RWPE1 (cell line): ENCODE measurements around the gene SF3A1.

Experiments used
- CTCF ChIA-PET: fragments of 350-600 bp; sonication (Branson Sonifier 250); formaldehyde crosslinking; extraction: SDS; loops from one replicate; lab custom pipeline; 2021; lab: Yijun Ruan, JAX
- POLR2A ChIA-PET: fragments of 400-600 bp; formaldehyde crosslinking; extraction: SDS; loops from one replicate; lab custom pipeline; 2020; ENCODE audit warnings: antibody characterized with exemption; ENCODE audit not compliant: low non-redundant PET; lab: Yijun Ruan, JAX
- DNase-seq: peaks from one replicate; pipeline ENCODE4 v3.0.0; 2012; ENCODE audit warnings: low spot score
- H3K27ac ChIP-seq: fragments of 450-650 bp; 2 replicates; pipeline ENCODE4 v1.5.1; 2017
- TF ChIP-seq, protein P1 (sequence below): fragments of 450-650 bp; conservative IDR thresholded peaks from 2 replicates; pipeline ENCODE4 v1.5.1; 2017; ENCODE audit warnings: low read depth, mild to moderate bottlenecking

The SF3A1 gene

DNA sequence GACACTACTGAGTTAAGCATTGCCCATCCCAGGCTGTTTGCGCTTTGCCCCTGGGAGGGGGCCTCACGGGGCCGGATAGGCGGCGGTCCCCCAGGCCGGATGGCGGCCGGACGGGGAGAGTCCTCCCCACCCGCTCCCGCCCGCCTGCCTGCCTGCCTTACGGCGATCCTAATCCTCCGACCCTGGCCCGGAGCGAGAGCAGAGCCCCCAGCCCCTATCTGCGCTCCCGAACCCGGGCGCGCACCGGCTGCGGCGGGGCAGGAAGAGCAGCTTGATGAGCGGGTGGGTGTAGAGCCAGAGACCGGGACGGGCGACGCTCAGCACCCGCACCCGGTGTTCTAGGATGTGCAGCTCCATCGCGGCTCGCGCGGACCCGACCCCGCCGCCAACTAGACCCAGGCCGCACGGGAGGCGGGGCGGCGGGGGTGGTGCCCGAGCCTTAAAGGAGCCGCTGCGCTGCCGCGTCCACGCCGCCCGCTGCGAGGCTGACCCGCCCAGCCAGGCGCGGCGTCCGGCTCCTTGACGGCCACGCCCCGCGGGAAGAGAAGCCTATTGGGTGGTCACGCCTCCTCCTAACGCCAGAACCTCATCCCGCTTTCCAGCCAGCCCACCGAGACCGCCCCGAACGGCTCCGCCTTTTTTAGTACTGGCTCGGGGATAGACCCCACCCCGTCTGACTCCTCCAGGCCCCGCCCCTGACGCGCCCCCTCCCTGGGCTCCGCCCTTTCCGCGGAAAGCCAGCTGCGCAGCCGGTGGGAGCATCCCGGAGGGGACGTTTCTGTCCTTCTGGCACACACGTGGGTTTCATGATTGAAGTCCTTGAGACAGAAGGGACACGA is 67.3 kb downstream of the SF3A1 start, which contains the start of gene CASTOR1:
Gene CASTOR1, minus strand, starts transcription at position 365 of the 839 bp plus-strand sequence. Its CDS starts 8 bp downstream, at position 357.
- POLR2A ChIA-PET: interaction anchor here (0.6 kb wide), 1 partner anchor 87 kb away, joined by 6 read pairs; no protein-coding TSS in a partner anchor
- peak; percentile 98 for DNase-seq
- TF ChIP-seq, protein P1, sequence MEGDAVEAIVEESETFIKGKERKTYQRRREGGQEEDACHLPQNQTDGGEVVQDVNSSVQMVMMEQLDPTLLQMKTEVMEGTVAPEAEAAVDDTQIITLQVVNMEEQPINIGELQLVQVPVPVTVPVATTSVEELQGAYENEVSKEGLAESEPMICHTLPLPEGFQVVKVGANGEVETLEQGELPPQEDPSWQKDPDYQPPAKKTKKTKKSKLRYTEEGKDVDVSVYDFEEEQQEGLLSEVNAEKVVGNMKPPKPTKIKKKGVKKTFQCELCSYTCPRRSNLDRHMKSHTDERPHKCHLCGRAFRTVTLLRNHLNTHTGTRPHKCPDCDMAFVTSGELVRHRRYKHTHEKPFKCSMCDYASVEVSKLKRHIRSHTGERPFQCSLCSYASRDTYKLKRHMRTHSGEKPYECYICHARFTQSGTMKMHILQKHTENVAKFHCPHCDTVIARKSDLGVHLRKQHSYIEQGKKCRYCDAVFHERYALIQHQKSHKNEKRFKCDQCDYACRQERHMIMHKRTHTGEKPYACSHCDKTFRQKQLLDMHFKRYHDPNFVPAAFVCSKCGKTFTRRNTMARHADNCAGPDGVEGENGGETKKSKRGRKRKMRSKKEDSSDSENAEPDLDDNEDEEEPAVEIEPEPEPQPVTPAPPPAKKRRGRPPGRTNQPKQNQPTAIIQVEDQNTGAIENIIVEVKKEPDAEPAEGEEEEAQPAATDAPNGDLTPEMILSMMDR: no peak
- CTCF ChIA-PET: interaction anchor here (0.6 to 1.8 kb wide), 7 partner anchors 26 to 160 kb away, joined by 3 to 4 read pairs (median 3); partner anchors contain the start of gene RNF215
- H3K27ac ChIP-seq: peak within 1 kb of the TSS; percentile 95

DNA sequence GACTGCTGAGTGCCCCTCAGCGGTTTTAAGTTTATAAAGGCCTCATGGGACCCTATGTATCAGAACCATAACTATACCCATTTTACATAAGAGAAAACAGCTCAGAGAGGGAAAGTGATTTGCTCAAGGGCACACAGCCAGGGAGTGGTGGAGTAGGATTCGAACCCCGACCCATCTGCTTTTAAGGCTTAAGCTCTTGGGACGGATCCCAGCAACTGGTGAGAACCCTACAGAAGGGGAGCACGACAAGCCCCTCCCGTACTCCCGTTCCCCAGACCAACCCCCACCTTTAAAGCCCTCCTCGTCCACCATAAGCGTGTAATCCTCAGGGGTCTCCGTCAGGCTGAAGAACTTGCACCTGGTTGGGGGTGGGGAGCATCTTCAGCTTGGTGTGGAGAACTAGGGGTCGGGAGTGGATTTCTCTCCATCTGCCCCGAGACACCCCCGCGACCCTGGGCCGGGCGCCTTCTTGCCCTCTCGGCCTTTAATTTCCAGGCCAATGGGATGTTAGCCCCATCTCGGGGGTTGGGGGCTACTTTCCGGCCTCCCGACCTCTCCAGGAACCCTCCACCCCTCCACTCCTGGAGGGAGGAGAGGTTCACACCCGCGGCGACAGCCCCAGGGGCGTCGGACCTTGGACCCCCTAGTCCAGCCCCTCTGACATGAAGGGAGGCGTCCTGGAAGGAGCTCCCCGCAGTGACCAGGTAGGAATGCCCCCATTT is 68.1 kb downstream of the SF3A1 start:
- TF ChIP-seq, protein P1: no peak

DNA sequence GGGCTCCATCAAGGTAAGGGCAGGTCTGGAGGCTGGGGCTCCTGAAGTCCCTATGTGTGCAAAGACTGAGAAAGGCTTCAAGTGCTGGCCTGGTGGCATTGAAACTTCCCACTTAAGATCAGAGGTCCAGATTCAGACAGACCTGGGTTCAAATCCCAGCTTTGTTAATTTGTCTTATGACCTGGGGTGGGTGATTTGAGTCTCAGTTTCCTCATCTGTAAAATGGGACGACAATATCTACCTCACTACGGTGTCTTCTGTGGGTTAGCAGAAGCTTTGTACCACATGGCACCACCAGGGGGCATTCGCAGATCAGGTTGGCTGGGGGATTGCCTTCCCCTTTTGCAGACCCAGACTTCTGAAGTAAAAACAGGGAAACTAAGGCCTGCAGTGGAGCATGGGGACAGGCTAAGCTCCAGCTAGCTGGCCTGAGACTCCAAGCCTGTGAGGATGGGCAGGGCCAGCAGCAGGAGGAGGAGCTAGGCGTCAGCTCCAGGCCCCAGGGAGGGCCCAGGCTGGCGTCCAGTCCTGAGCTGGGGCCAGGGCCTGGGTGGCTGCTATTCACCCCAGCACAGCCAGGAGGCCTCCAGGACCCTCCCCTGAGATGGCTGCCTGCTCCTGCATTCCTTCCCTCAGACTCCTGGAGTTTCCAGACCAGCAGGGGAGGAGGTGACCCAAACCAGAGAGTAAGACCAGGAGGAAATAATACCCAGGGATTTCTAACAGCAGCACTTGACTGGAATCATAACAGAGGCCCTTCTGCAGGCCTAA is 68.9 kb downstream of the SF3A1 start:
- peak overlapping the region; percentile 95 for H3K27ac ChIP-seq
- DNase-seq: peak; percentile 65
- ChIA-PET POLR2A (no interaction called here), CTCF (interaction anchor here (0.5 to 2.0 kb wide), 17 partner anchors 10 to 179 kb away, joined by 3 to 17 read pairs (median 4); partner anchors contain the start of genes RNF215 and TBC1D10A)
- TF ChIP-seq, protein P1: peak; percentile 79

More for the DNA sequence above, 68.1 kb downstream of the SF3A1 start:
- H3K27ac ChIP-seq: peak overlapping the region; percentile 95
- CTCF ChIA-PET: interaction anchor here (0.6 to 2.0 kb wide), 14 partner anchors 9 to 160 kb away, joined by 3 to 17 read pairs (median 4); partner anchors contain the start of genes RNF215 and TBC1D10A
- POLR2A ChIA-PET: interaction anchor here (0.6 kb wide), 1 partner anchor 88 kb away, joined by 6 read pairs; no protein-coding TSS in a partner anchor
- no peak for DNase-seq

DNA sequence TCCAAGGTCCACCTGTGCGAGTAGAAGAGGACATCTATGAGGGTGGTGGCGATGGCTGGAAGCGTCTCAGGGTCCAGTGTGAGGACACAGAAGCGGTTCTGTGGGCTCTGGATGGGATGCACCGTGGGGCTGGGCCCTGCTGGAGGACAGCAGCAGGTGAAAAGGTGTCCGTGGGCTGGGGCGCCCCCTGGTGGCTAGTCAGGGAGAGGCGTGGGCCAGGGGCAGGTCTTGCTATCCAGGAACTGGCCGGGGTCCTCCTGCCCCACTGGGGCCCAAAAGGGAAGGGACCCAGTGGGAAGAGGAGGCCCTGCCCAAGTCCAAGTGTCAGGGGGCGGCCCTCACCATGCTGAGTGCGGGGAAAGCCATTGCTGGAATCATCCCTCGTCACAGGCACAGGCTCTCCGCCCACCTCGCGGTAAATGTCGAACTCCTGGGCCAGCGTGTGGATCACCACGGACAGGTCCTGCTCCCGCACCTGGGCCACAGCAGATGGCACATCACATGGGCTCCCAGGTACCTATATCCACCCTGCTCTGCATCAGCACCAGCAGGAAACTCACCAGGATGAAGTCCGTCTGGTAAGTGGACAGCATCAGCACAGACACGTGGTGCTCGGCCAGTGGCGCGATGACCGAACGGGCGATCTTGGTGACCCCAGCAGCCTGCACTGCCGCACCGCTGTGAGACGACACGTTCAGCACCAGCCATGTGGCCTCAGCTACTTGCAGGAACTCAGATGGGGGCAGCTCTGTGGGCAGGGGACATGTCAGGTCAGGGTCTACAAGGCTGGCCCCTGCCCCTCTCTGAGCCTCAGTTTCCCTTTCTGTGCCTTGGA is 69.7 kb downstream of the SF3A1 start:
- CTCF ChIA-PET: interaction anchor here (0.5 to 2.0 kb wide), 16 partner anchors 15 to 608 kb away, joined by 3 to 17 read pairs (median 4); partner anchors contain the start of genes RNF215 and TBC1D10A
- DNase-seq: no peak
- POLR2A ChIA-PET: no interaction called here
- TF ChIP-seq, protein P1: peak; percentile 88
- peak overlapping the region; percentile 95 for H3K27ac ChIP-seq

DNA sequence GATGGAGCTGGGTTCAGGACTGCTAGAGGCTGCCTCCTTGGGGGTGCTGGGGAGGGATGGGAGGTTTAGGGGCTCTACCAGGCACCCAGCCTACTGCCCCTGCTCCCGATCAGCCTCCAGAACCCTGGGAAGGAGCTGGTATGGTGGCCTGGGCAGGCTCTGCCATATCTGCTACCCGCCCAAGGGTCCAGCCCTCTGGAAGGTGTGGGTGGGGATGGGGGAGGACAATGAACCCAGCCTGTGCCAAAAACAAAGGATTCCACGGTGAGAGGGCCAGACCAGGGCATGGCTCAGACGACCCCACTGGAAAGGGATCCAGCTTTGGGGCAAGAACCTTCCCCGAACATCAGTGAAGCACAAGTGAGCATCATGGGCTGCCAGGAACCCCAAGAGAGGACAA is 70.4 kb downstream of the SF3A1 start:
- TF ChIP-seq, protein P1: no peak

More for the DNA sequence above, 70.4 kb downstream of the SF3A1 start:
- peak overlapping the region; percentile 95; the same call in 1 of the 2 replicates for H3K27ac ChIP-seq
- ChIA-PET POLR2A (no interaction called here), CTCF (interaction anchor here (0.6 to 1.8 kb wide), 3 partner anchors 23 to 608 kb away, joined by 3 to 6 read pairs (median 4); no protein-coding TSS in a partner anchor)
- DNase-seq: no peak
